Breast epithelium (tissue), 3 donors: ENCODE results near the gene TMEM86A.

Source experiments
- POLR2AphosphoS5 ChIP-seq, 3 donors: sonication (generic); formaldehyde crosslinking; IDR thresholded peaks; one replicate each; pipeline ENCODE4 v1.6.1; 2017; ENCODE audit warnings: antibody characterized with exemption in 3 of 3
- TF ChIP-seq, protein P1 (sequence below), 3 donors: fragments of 450-650 bp; IDR thresholded peaks; one replicate each; pipeline ENCODE4 v1.5.1; 2016 to 2017; ENCODE audit warnings: antibody characterized with exemption in 3 of 3, mild to moderate bottlenecking in 3 of 3, moderate library complexity in 3 of 3

DNA sequence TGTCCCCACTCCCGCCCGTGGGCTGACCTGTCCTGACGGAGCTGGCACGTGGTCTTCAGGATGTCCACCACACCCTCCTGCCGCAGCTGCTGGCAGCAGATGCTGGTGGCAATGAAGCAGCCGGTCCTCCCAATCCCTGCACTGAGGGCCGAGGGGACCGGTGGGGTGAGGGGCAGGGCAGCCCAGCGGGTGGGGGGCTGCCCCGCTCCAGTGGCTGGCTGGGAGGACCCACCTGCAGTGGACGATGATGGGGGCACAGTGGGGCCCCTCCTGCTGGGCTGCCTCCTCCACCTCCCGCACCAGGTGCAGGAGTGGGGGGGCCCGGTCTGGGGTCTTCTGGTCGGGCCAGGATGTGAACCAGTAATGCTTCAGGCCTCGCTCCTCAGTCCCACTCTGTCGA is 30.8 kb downstream of the TMEM86A start:
- TF ChIP-seq, protein P1, sequence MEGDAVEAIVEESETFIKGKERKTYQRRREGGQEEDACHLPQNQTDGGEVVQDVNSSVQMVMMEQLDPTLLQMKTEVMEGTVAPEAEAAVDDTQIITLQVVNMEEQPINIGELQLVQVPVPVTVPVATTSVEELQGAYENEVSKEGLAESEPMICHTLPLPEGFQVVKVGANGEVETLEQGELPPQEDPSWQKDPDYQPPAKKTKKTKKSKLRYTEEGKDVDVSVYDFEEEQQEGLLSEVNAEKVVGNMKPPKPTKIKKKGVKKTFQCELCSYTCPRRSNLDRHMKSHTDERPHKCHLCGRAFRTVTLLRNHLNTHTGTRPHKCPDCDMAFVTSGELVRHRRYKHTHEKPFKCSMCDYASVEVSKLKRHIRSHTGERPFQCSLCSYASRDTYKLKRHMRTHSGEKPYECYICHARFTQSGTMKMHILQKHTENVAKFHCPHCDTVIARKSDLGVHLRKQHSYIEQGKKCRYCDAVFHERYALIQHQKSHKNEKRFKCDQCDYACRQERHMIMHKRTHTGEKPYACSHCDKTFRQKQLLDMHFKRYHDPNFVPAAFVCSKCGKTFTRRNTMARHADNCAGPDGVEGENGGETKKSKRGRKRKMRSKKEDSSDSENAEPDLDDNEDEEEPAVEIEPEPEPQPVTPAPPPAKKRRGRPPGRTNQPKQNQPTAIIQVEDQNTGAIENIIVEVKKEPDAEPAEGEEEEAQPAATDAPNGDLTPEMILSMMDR (IDR thresholded peaks at IDR 0.05) = no peak
- no peak for TF ChIP-seq POLR2AphosphoS5 (IDR thresholded peaks at IDR 0.05)
